ENCODE measurements around the gene CISD3.

DNA sequence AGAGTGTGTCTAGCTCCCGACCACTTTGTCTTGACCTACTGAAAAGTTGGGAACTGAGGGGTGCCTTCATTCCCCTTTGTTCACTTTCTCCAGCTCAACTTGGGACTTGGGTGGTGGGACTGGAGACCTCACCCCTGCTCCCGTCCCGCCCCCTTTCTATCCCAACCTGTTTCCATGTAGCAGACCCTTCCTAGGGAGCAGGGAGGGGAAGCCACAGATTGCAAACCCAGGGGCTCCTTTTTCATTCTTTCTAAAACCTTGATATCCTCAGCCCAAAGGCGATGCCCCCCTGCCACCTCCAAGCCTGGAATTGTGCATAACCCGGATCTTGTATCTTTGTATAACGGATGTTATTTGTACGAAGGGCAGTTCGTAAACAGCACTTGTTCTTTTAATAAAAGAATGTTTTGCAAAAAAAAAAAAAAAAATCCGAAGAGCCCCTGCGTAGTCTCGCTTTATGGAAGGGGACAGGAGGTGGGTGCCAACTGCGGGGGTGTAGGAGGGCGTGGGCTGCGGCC lies 714 bp upstream of the CISD3 start:
- TF ChIP-seq, protein P1, sequence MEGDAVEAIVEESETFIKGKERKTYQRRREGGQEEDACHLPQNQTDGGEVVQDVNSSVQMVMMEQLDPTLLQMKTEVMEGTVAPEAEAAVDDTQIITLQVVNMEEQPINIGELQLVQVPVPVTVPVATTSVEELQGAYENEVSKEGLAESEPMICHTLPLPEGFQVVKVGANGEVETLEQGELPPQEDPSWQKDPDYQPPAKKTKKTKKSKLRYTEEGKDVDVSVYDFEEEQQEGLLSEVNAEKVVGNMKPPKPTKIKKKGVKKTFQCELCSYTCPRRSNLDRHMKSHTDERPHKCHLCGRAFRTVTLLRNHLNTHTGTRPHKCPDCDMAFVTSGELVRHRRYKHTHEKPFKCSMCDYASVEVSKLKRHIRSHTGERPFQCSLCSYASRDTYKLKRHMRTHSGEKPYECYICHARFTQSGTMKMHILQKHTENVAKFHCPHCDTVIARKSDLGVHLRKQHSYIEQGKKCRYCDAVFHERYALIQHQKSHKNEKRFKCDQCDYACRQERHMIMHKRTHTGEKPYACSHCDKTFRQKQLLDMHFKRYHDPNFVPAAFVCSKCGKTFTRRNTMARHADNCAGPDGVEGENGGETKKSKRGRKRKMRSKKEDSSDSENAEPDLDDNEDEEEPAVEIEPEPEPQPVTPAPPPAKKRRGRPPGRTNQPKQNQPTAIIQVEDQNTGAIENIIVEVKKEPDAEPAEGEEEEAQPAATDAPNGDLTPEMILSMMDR (IDR thresholded peaks at IDR 0.05): no peak
- no peak for TF ChIP-seq POLR2A (IDR thresholded peaks at IDR 0.05)
